ENCODE measurements around the gene CAPN5. TPM values are rescaled to one million over a fixed set of nuclear protein-coding genes. Genes with fewer than 3 reads are reported as not detected.

The CAPN5 gene
- polyA plus RNA-seq, 1 experiment, result 18.4 TPM

- POLR2A ChIA-PET, result interaction anchor here (0.5 kb wide), 1 partner anchor 9 kb away, joined by 17 read pairs; no protein-coding TSS in a partner anchor
- CTCF ChIA-PET, result interaction anchor here (1.2 to 4.1 kb wide), 3 partner anchors 16 to 46 kb away, joined by 3 to 24 read pairs (median 6); partner anchors contain the start of gene MYO7A
- no peak for TF ChIP-seq CTCF (IDR thresholded peaks at IDR 0.05; ENCODE audit: insufficient read depth, low read depth, low read length)
Observed at GRCh38 chr11:77143405-77144020, 76.7 kb downstream of the CAPN5 start.

GRCh38 chr11:77144196-77144856 lies 77.6 kb downstream of the CAPN5 start:
- peaks cover 16% of the 10 kb centered on the region for H3K27me3 ChIP-seq (ENCODE audit: control insufficient read depth, insufficient read depth, low read length)
- no peak for TF ChIP-seq CTCF (IDR thresholded peaks at IDR 0.05; ENCODE audit: insufficient read depth, low read depth, low read length)
- no peak overlapping the region for H3K4me3 ChIP-seq (ENCODE audit: low read depth, low read length)
- POLR2A ChIA-PET, result no interaction called here
- H3K36me3 ChIP-seq (ENCODE audit: control insufficient read depth, insufficient read depth, low read length), result no peaks in the 10 kb centered on the region
- CTCF ChIA-PET, result interaction anchor here (4.1 kb wide), 1 partner anchor 17 kb away, joined by 24 read pairs; the partner anchor contains the start of gene MYO7A
- DNase-seq (ENCODE audit: low read depth), result no peak

More at GRCh38 chr11:77143405-77144020, 76.7 kb downstream of the CAPN5 start:
- Histone ChIP-seq H3K27me3 (ENCODE audit: control insufficient read depth, insufficient read depth, low read length) (peaks cover 16% of the 10 kb centered on the region), H3K4me3 (ENCODE audit: low read depth, low read length) (no peak overlapping the region), H3K36me3 (ENCODE audit: control insufficient read depth, insufficient read depth, low read length) (no peaks in the 10 kb centered on the region)
- no peak for DNase-seq (ENCODE audit: low read depth)

- Histone ChIP-seq H3K36me3 (ENCODE audit: control insufficient read depth, insufficient read depth, low read length) (no peaks in the 10 kb centered on the region), H3K27me3 (ENCODE audit: control insufficient read depth, insufficient read depth, low read length) (peaks cover 16% of the 10 kb centered on the region), H3K4me3 (ENCODE audit: low read depth, low read length) (no peak overlapping the region)
- no peak for TF ChIP-seq CTCF (IDR thresholded peaks at IDR 0.05; ENCODE audit: insufficient read depth, low read depth, low read length)
- DNase-seq (ENCODE audit: low read depth), result no peak
- ChIA-PET CTCF (interaction anchor here (4.1 kb wide), 1 partner anchor 18 kb away, joined by 24 read pairs; the partner anchor contains the start of gene MYO7A), POLR2A (no interaction called here)
Observed at GRCh38 chr11:77144857-77145428, 78.2 kb downstream of the CAPN5 start.

- POLR2A ChIA-PET, result interaction anchor here (0.6 kb wide), 1 partner anchor 1020 kb away, joined by 6 read pairs; no protein-coding TSS in a partner anchor
- Histone ChIP-seq H3K36me3 (ENCODE audit: control insufficient read depth, insufficient read depth, low read length) (no peaks in the 10 kb centered on the region), H3K4me3 (ENCODE audit: low read depth, low read length) (no peak overlapping the region), H3K27me3 (ENCODE audit: control insufficient read depth, insufficient read depth, low read length) (peaks cover 16% of the 10 kb centered on the region)
- DNase-seq (ENCODE audit: low read depth), result no peak
- no peak for TF ChIP-seq CTCF (IDR thresholded peaks at IDR 0.05; ENCODE audit: insufficient read depth, low read depth, low read length)
- CTCF ChIA-PET, result interaction anchor here (0.7 to 4.1 kb wide), 4 partner anchors 16 to 411 kb away, joined by 3 to 24 read pairs (median 4); partner anchors contain the start of gene MYO7A
Observed at GRCh38 chr11:77146261-77147035, 79.7 kb downstream of the CAPN5 start.
